HepG2 (cell line): ENCODE measurements around the gene DPYD. TPM values are rescaled to one million over a fixed set of nuclear protein-coding genes. Genes with fewer than 3 reads are reported as not detected.

Source experiments
- ATAC-seq: fragments of 200-7000 bp; cut with Tn5 transposase; 3 replicates; pipeline ENCODE4 v1.9.1; 2020; ENCODE audit warnings: mild to moderate bottlenecking, moderate library complexity
- BruUV-seq: library from RNA; stranded (reverse); fragments of 400-500 nt; replicated peaks from 2 replicates; lab custom pipeline; 2021; lab: Mats Ljungman, UMichigan
- CTCF ChIA-PET: fragments of 300-600 bp; formaldehyde crosslinking; extraction: SDS; loops from one replicate; lab custom pipeline; 2021; ENCODE audit warnings: low total read pairs, inconsistent platforms, low intra/inter-chr PET ratio; lab: Yijun Ruan, JAX
- POLR2A ChIA-PET: fragments of 350-600 bp; sonication (Branson Sonifier 250); formaldehyde crosslinking; loops from one replicate; lab custom pipeline; 2020; ENCODE audit warnings: antibody characterized with exemption, inconsistent platforms; lab: Yijun Ruan, JAX
- DNase-seq: peaks from one replicate; pipeline ENCODE4 v3.0.0-alpha.2; 2015; ENCODE audit warnings: low spot score
- FAIRE-seq: peaks from 3 replicates; lab custom pipeline; 2011; peaks lifted over from hg19 to GRCh38; lab: Jason Lieb, UNC
- H2AFZ ChIP-seq: one replicate; pipeline ENCODE4 v1.6.1; 2011; ENCODE audit warnings: low read length, inconsistent platforms
- H3K27ac ChIP-seq: fragments of 300-600 bp; 3 replicates; pipeline ENCODE4 v1.8.0; 2011; ENCODE audit warnings: mixed run types, mild to moderate bottlenecking, mixed read lengths, low read length, inconsistent platforms; ENCODE audit not compliant: insufficient read depth; ENCODE audit errors: extremely low read length
- H3K27me3 ChIP-seq, 2 experiments: fragments of 200-600 bp in 1 of 2; 2 replicates in 1 of 2; 3 replicates in 1 of 2; pipeline versions ENCODE4 v1.6.0 to v1.8.0; 2011; ENCODE audit warnings: low read length in 2 of 2, mild to moderate bottlenecking in 2 of 2, moderate library complexity in 2 of 2, inconsistent platforms in 1 of 2; ENCODE audit not compliant: insufficient read depth in 2 of 2, control insufficient read depth in 1 of 2
- H3K36me3 ChIP-seq, 2 experiments: fragments of 200-600 bp in 1 of 2; replicated peaks in 1 of 2; 2 replicates in 1 of 2; 3 replicates in 1 of 2; pipeline versions ENCODE4 v1.5.1 to v1.8.0; 2011; ENCODE audit warnings: low read length in 2 of 2, inconsistent platforms in 1 of 2; ENCODE audit not compliant: insufficient read depth in 2 of 2, control insufficient read depth in 1 of 2
- H3K4me1 ChIP-seq: 2 replicates; pipeline ENCODE4 v1.5.1; 2012; ENCODE audit warnings: low read length, inconsistent platforms; ENCODE audit not compliant: insufficient read depth
- H3K4me2 ChIP-seq: 2 replicates; pipeline ENCODE4 v1.6.0; 2011; ENCODE audit warnings: low read depth, low read length, inconsistent platforms
- H3K4me3 ChIP-seq, 3 experiments: fragments of 200-600 bp in 1 of 3; sonication (generic), shearing (Covaris generic) in 1 of 3; replicated peaks in 1 of 3; 2 replicates each; pipeline ENCODE4 v1.5.1; 2011 to 2016; ENCODE audit warnings: low read length in 3 of 3, inconsistent platforms in 2 of 3, low read depth in 2 of 3, mild to moderate bottlenecking in 2 of 3, control low read depth in 1 of 3, mixed read lengths in 1 of 3; ENCODE audit not compliant: insufficient read depth in 1 of 3
- H3K79me2 ChIP-seq: one replicate; pipeline ENCODE4 v1.6.1; 2011; ENCODE audit warnings: low read length, inconsistent platforms; ENCODE audit not compliant: insufficient read depth
- H3K9ac ChIP-seq: 2 replicates; pipeline ENCODE4 v1.6.0; 2011; ENCODE audit warnings: mild to moderate bottlenecking, low read depth, low read length, inconsistent platforms; ENCODE audit not compliant: insufficient read depth
- H3K9me3 ChIP-seq: 2 replicates; pipeline ENCODE4 v1.5.1; 2012; ENCODE audit warnings: mild to moderate bottlenecking, low read length
- H4K20me1 ChIP-seq: 2 replicates; pipeline ENCODE4 v1.6.0; 2011; ENCODE audit warnings: inconsistent platforms, mild to moderate bottlenecking, low read length, moderate library complexity; ENCODE audit not compliant: insufficient read depth
- ATRX ChIP-seq: sonication (generic); formaldehyde crosslinking; IDR thresholded peaks from 2 replicates; pipeline ENCODE4 v1.4.0; 2020; ENCODE audit warnings: missing genetic modification reagents, borderline replicate concordance
- HOXA7 ChIP-seq: sonication (generic); formaldehyde crosslinking; IDR thresholded peaks from 2 replicates; pipeline ENCODE4 v1.8.1; 2022; ENCODE audit warnings: mild to moderate bottlenecking, missing genetic modification reagents, moderate library complexity
- HOXD1 ChIP-seq: sonication (generic); formaldehyde crosslinking; IDR thresholded peaks from 2 replicates; pipeline ENCODE4 v1.5.0; 2020; ENCODE audit warnings: missing genetic modification reagents
- IKZF4 ChIP-seq: sonication (generic); formaldehyde crosslinking; IDR thresholded peaks from 2 replicates; pipeline ENCODE4 v1.5.1; 2020; ENCODE audit warnings: borderline replicate concordance, mild to moderate bottlenecking, low read depth, missing genetic modification reagents; ENCODE audit errors: not compliant biosample characterization
- KLF15 ChIP-seq: sonication (generic); formaldehyde crosslinking; IDR thresholded peaks from 2 replicates; pipeline ENCODE4 v1.8.1; 2023; ENCODE audit warnings: borderline replicate concordance, mild to moderate bottlenecking, inconsistent platforms, missing genetic modification reagents, mixed read lengths
- MTA1 ChIP-seq: sonication (generic); formaldehyde crosslinking; IDR thresholded peaks from 2 replicates; pipeline ENCODE4 v1.4.0; 2020; ENCODE audit warnings: missing genetic modification reagents, mild to moderate bottlenecking, borderline replicate concordance
- NR0B2 ChIP-seq: sonication (generic); formaldehyde crosslinking; IDR thresholded peaks from 2 replicates; pipeline ENCODE4 v1.4.0; 2020; ENCODE audit warnings: mild to moderate bottlenecking, missing genetic modification reagents
- POGZ ChIP-seq: sonication (generic); formaldehyde crosslinking; IDR thresholded peaks from 2 replicates; pipeline ENCODE4 v1.4.0; 2020; ENCODE audit warnings: mild to moderate bottlenecking, missing genetic modification reagents
- RBM39 ChIP-seq: fragments of 200-400 bp; formaldehyde crosslinking; IDR thresholded peaks from one replicate; pipeline ENCODE4 v1.6.1; 2018; ENCODE audit warnings: antibody characterized with exemption, mild to moderate bottlenecking, low read depth, low read length; ENCODE audit not compliant: poor library complexity, severe bottlenecking
- REST ChIP-seq, 2 experiments: IDR thresholded peaks; 2 replicates each; pipeline ENCODE4 v1.6.1; 2011 to 2012; ENCODE audit warnings: low read length in 2 of 2, borderline replicate concordance in 1 of 2, low read depth in 1 of 2, mild to moderate bottlenecking in 1 of 2, moderate library complexity in 1 of 2
- SRF ChIP-seq: IDR thresholded peaks from 2 replicates; pipeline ENCODE4 v1.6.1; 2011; ENCODE audit warnings: mild to moderate bottlenecking, low read depth, low read length, moderate library complexity
- TAF15 ChIP-seq: fragments of 200-400 bp; formaldehyde crosslinking; IDR thresholded peaks from one replicate; pipeline ENCODE4 v1.6.1; 2018; ENCODE audit warnings: mild to moderate bottlenecking, low read depth, low read length; ENCODE audit not compliant: poor library complexity, severe bottlenecking
- ZFP36L1 ChIP-seq: sonication (generic); formaldehyde crosslinking; IDR thresholded peaks from 2 replicates; pipeline ENCODE4 v1.8.0; 2022; ENCODE audit warnings: mild to moderate bottlenecking, missing genetic modification reagents, moderate library complexity
- ZNF17 ChIP-seq: sonication (generic); formaldehyde crosslinking; IDR thresholded peaks from 2 replicates; pipeline ENCODE4 v1.5.0; 2020; ENCODE audit warnings: mild to moderate bottlenecking, missing genetic modification reagents
- ZNF20 ChIP-seq: sonication (generic); formaldehyde crosslinking; IDR thresholded peaks from 2 replicates; pipeline ENCODE4 v1.4.0; 2020; ENCODE audit warnings: mild to moderate bottlenecking, moderate library complexity, missing genetic modification reagents
- ZNF460 ChIP-seq: sonication (generic); formaldehyde crosslinking; IDR thresholded peaks from 2 replicates; pipeline ENCODE4 v1.5.1; 2020; ENCODE audit warnings: missing genetic modification reagents, mild to moderate bottlenecking, borderline replicate concordance
- ZNF496 ChIP-seq: sonication (generic); formaldehyde crosslinking; IDR thresholded peaks from 2 replicates; pipeline ENCODE4 v1.8.1; 2023; ENCODE audit warnings: mild to moderate bottlenecking, moderate library complexity, missing genetic modification reagents; ENCODE audit not compliant: insufficient replicate concordance
- ZNF558 ChIP-seq: sonication (generic); formaldehyde crosslinking; IDR thresholded peaks from 2 replicates; pipeline ENCODE4 v1.9.0; 2022; ENCODE audit warnings: mild to moderate bottlenecking, missing genetic modification reagents, borderline replicate concordance
- ZNF770 ChIP-seq: sonication (generic); formaldehyde crosslinking; IDR thresholded peaks from 2 replicates; pipeline ENCODE4 v1.5.0; 2020; ENCODE audit warnings: mild to moderate bottlenecking, missing genetic modification reagents
- ZNF780A ChIP-seq: sonication (generic); formaldehyde crosslinking; IDR thresholded peaks from 2 replicates; pipeline ENCODE4 v1.8.0; 2022; ENCODE audit warnings: mild to moderate bottlenecking, missing genetic modification reagents, moderate library complexity
- in situ Hi-C: cut with HindIII; loops from 2 replicates; pipeline ENCODE4 v1.10.0; 2017; ENCODE audit warnings: low pct_unique_long_range_greater_than_20kb; ENCODE audit not compliant: extremely low pct_ligation_motif_present
- intact Hi-C: fragments of 100-400 bp; cut with micrococcal nuclease; formaldehyde crosslinking; loops from one replicate; pipeline ENCODE4 v1.10.0; 2022; ENCODE audit not compliant: unreplicated experiment
- polyA plus RNA-seq, 8 experiments: library from polyadenylated mRNA; depleted of rRNA in 3 of 8; stranded (reverse) in 7 of 8; unstranded in 1 of 8; fragments of >200 nt; fragmentation: Illumina TruSeq in 4 of 8; extraction: Trizol in 4 of 8; gene quantifications; 2 replicates each; pipeline versions ENCODE4 v1.2.1 to v1.2.3, GENCODE V29; 2011 to 2016; ENCODE audit warnings: low read depth in 4 of 8, missing spikeins in 1 of 8, mixed read lengths in 1 of 8; ENCODE audit not compliant: insufficient read depth in 1 of 8
- total RNA-seq, 5 experiments: library from RNA; depleted of rRNA; stranded (reverse); fragments of >200 nt; fragmentation: Illumina TruSeq; extraction: Trizol; gene quantifications; 2 replicates each; pipeline ENCODE4 v1.2.3, GENCODE V29; 2016; ENCODE audit warnings: low read depth in 1 of 5

The DPYD gene
- total and polyA plus RNA-seq, 2 of the 13 experiments (the other 11 are each of a cell fraction or from before 2014, with no cell fraction given): 1.3 to 3.4 TPM

GRCh38 chr1:97499667-97500066 is 421.2 kb downstream of the DPYD start:
- intact Hi-C loops: no loop called here
- BruUV-seq: no TSS peak
- ChIA-PET POLR2A (no interaction called here), CTCF (no interaction called here)
- no peak overlapping the region for H3K9ac ChIP-seq
- DNase-seq (no peak), FAIRE-seq (no peak), ATAC-seq (no peak)
- H3K4me1 ChIP-seq: peaks cover 5% of the 10 kb centered on the region; the same call in 1 of the 2 replicates
- no peak for TF ChIP-seq HOXD1 (CRISPR knock-in tag)
- TF ChIP-seq ZNF770 (CRISPR knock-in tag): no peak
- TF ChIP-seq ZNF496: no peak
- TF ChIP-seq ZNF20: no peak
- TF ChIP-seq NR0B2: no peak
- no peak for TF ChIP-seq REST (IDR thresholded peaks at IDR 0.05; ENCODE audit: borderline replicate concordance in 1 of 2, low read depth in 1 of 2, low read length in 2 of 2)
- TF ChIP-seq ZNF558 (CRISPR knock-in tag): no peak
- TF ChIP-seq ZFP36L1: no peak
- no peak for TF ChIP-seq POGZ
- TF ChIP-seq SRF: no peak
- no peak for TF ChIP-seq ZNF460 (CRISPR knock-in tag)
- TF ChIP-seq MTA1 (CRISPR knock-in tag): no peak
- TF ChIP-seq ZNF17 (CRISPR knock-in tag): no peak
- no peak for TF ChIP-seq RBM39
- no peak for TF ChIP-seq KLF15
- TF ChIP-seq ZNF780A (CRISPR knock-in tag): no peak
- no peak for TF ChIP-seq TAF15
- no peak for TF ChIP-seq ATRX (CRISPR knock-in tag)
- TF ChIP-seq HOXA7 (CRISPR knock-in tag): no peak
- no peak for TF ChIP-seq IKZF4 (CRISPR knock-in tag)
- H3K4me2 ChIP-seq: no peak overlapping the region
- H3K36me3 ChIP-seq: no peaks in the 10 kb centered on the region
- 0 out of 2 replicates have a peak, but pooled peaks cover 4% of the 10 kb centered on the region for H3K9me3 ChIP-seq
- H3K27ac ChIP-seq: no peak overlapping the region
- in situ Hi-C loops: no loop called here
- no peak overlapping the region for H3K4me3 ChIP-seq
- H2AFZ ChIP-seq: no peak overlapping the region
- no peaks in the 10 kb centered on the region for H3K79me2 ChIP-seq
- no peaks in the 10 kb centered on the region for H3K27me3 ChIP-seq
- H4K20me1 ChIP-seq: no peaks in the 10 kb centered on the region
